CD14-positive monocyte (primary cell): ENCODE results near the gene TYK2. TPM values are rescaled to one million over a fixed set of nuclear protein-coding genes. Genes with fewer than 3 reads are reported as not detected.
A peak's percentile ranks its signal among the peaks of the same experiment; 100 is the strongest.

Experiments
- DNase-seq, 3 donors: peaks; one replicate each; pipeline ENCODE4 v3.0.0-alpha.2; 2011 to 2022
- H2AFZ ChIP-seq: 2 replicates; pipeline ENCODE4 v1.6.0; 2012; ENCODE audit warnings: mild to moderate bottlenecking, low read depth, low read length, inconsistent platforms; ENCODE audit not compliant: insufficient read depth, poor library complexity, severe bottlenecking
- H3K27ac ChIP-seq, 2 donors: 1 replicate in 1 of 2; 2 replicates in 1 of 2; pipeline ENCODE4 v1.5.1; 2012 to 2013; ENCODE audit warnings: low read length in 2 of 2, control low read depth in 1 of 2, inconsistent platforms in 1 of 2, low read depth in 1 of 2, mild to moderate bottlenecking in 1 of 2
- H3K27me3 ChIP-seq, 2 donors: one replicate each; pipeline versions ENCODE4 v1.6.0 to v1.6.1; 2011 to 2013; ENCODE audit warnings: low read length in 2 of 2; ENCODE audit not compliant: control insufficient read depth in 2 of 2, insufficient read depth in 2 of 2
- H3K36me3 ChIP-seq, 2 donors: replicated peaks in 1 of 2; 1 replicate in 1 of 2; 2 replicates in 1 of 2; pipeline versions ENCODE4 v1.5.1 to v1.6.1; 2012 to 2013; ENCODE audit warnings: low read length in 2 of 2, control low read depth in 1 of 2, inconsistent platforms in 1 of 2, mild to moderate bottlenecking in 1 of 2; ENCODE audit not compliant: insufficient read depth in 2 of 2, control insufficient read depth in 1 of 2
- H3K4me1 ChIP-seq, 2 donors: 1 replicate in 1 of 2; 2 replicates in 1 of 2; pipeline versions ENCODE4 v1.5.1 to v1.6.1; 2012 to 2013; ENCODE audit warnings: low read length in 2 of 2, control low read depth in 1 of 2, inconsistent platforms in 1 of 2, mild to moderate bottlenecking in 1 of 2, moderate library complexity in 1 of 2; ENCODE audit not compliant: insufficient read depth in 2 of 2, control insufficient read depth in 1 of 2
- H3K4me2 ChIP-seq: replicated peaks from 2 replicates; pipeline ENCODE3; 2012; ENCODE audit warnings: low read length, moderate library complexity, mild to moderate bottlenecking; ENCODE audit not compliant: poor library complexity, severe bottlenecking; ENCODE audit errors: extremely low read depth
- H3K4me3 ChIP-seq, 3 experiments: fragments of 200-600 bp in 1 of 3; sonication (generic) in 1 of 3; replicated peaks in 1 of 3; 1 replicate in 2 of 3; 2 replicates in 1 of 3; pipeline ENCODE4 v1.5.1; 2011 to 2013; ENCODE audit warnings: low read length in 3 of 3, mild to moderate bottlenecking in 3 of 3, control low read depth in 2 of 3, low read depth in 2 of 3, inconsistent platforms in 1 of 3, moderate library complexity in 1 of 3
- H3K79me2 ChIP-seq: 2 replicates; pipeline ENCODE4 v1.6.0; 2012; ENCODE audit warnings: mild to moderate bottlenecking, control low read depth, inconsistent platforms, low read length, moderate library complexity; ENCODE audit not compliant: insufficient read depth
- H3K9ac ChIP-seq: 2 replicates; pipeline ENCODE4 v1.6.0; 2017; ENCODE audit warnings: low read length, mild to moderate bottlenecking; ENCODE audit not compliant: insufficient read depth, poor library complexity, severe bottlenecking
- H3K9me3 ChIP-seq, 2 donors: replicated peaks in 1 of 2; 1 replicate in 1 of 2; 2 replicates in 1 of 2; pipeline versions ENCODE4 v1.5.1 to v1.6.1; 2012 to 2013; ENCODE audit warnings: low read length in 2 of 2, control low read depth in 1 of 2; ENCODE audit not compliant: control insufficient read depth in 1 of 2, insufficient read depth in 1 of 2
- H4K20me1 ChIP-seq: 2 replicates; pipeline ENCODE4 v1.6.0; 2012; ENCODE audit warnings: mild to moderate bottlenecking, low read length, control low read depth, moderate library complexity; ENCODE audit not compliant: insufficient read depth
- H3K27ac Mint-ChIP-seq, 7 donors: one replicate each; pipeline ENCODE4 v1.8.0; 2020; ENCODE audit warnings: mild to moderate bottlenecking in 7 of 7, mixed read lengths in 7 of 7, moderate library complexity in 6 of 7, inconsistent platforms in 2 of 7
- H3K27me3 Mint-ChIP-seq, 3 donors: one replicate each; pipeline ENCODE4 v1.8.0; 2021 to 2022; ENCODE audit warnings: low read depth in 3 of 3, mild to moderate bottlenecking in 3 of 3, mixed read lengths in 3 of 3, moderate library complexity in 3 of 3, inconsistent platforms in 1 of 3
- H3K36me3 Mint-ChIP-seq, 2 donors: one replicate each; pipeline ENCODE4 v1.8.0; 2020; ENCODE audit warnings: mixed read lengths in 2 of 2, inconsistent platforms in 1 of 2, mild to moderate bottlenecking in 1 of 2
- H3K4me1 Mint-ChIP-seq: one replicate; pipeline ENCODE4 v1.8.0; 2020; ENCODE audit warnings: mild to moderate bottlenecking, mixed read lengths
- H3K4me3 Mint-ChIP-seq, 2 donors: one replicate each; pipeline ENCODE4 v1.8.0; 2020; ENCODE audit warnings: mild to moderate bottlenecking in 2 of 2, mixed read lengths in 2 of 2, moderate library complexity in 1 of 2
- H3K9me3 Mint-ChIP-seq, 7 donors: one replicate each; pipeline ENCODE4 v1.8.0; 2020 to 2022; ENCODE audit warnings: mixed read lengths in 7 of 7, mild to moderate bottlenecking in 6 of 7, moderate library complexity in 6 of 7, inconsistent platforms in 2 of 7
- CTCF ChIP-seq: fragments of 200-600 bp; IDR thresholded peaks from one replicate; pipeline ENCODE4 v1.8.0; 2022; ENCODE audit warnings: antibody characterized with exemption, mild to moderate bottlenecking
- WGBS: methylation state at CpG from one replicate; pipeline ENCODE4 v1.1.5; 2013; ENCODE audit warnings: missing lambda C conversion rate; ENCODE audit not compliant: insufficient coverage; 5-methylcytosine and 5-hydroxymethylcytosine counted together
- intact Hi-C, 2 donors: fragments of 100-400 bp; cut with micrococcal nuclease; formaldehyde crosslinking; loops; one replicate each; pipeline versions ENCODE4 v1.15.0 to v1.15.1; 2023
- polyA plus RNA-seq, 3 donors: library from polyadenylated mRNA; depleted of rRNA in 1 of 3; unstranded in 2 of 3; stranded (reverse) in 1 of 3; fragments of 300-500 nt in 2 of 3; fragments of >200 nt in 1 of 3; fragmentation: Illumina TruSeq in 2 of 3; gene quantifications; 1 replicate in 2 of 3; 2 replicates in 1 of 3; pipeline ENCODE4 v1.2.3, GENCODE V29; 2012 to 2021

TYK2 gene
- polyA plus RNA-seq, 3 donors = 82.9 to 441 (median 113) TPM

DNA sequence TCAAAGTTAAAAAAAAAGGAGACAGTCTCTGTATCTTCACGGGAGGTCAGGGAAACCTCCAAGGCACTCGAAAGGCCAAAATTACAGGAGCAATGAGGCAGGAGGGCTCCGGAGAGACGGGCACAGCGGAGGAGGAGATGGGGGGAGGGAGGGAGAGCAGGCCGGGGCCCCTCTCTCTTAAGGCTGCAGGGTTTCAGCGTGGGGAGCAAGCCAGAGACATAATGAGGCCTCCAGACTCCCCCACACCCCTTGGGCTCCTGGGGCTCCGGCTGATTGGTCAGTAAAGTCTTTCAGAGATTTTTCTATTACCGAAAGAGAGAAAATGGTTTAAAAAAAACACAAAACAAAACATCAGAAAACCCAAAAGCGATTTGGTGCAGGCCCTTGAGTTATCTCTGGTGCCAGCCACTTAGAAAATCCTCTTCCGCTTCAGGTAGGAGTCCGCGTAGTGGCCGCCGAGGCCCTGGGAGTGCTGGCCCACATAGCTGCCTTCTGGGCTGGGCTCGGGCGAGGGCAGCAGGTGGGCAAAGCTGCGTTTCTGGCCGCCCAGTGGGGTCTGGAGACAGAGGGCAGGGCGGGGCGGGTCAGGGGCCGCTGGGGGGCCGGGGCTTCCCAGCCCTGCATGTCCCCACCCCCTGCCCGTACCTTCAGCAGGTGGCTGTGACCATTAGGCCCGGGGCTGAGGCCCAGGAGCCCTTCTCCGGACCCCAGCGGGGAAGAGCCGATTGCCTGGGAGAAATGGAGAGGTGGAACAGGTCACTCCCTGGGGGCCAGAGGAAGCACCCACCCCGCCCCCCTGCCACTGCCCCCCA, 63.1 kb downstream of the TYK2 start:
- TF ChIP-seq CTCF = no peak
- peaks cover 53 to 60% of the 10 kb centered on the region in 2 donors for H3K36me3 ChIP-seq

GRCh38 chr19:10316229-10317044, 63.9 kb downstream of the TYK2 start:
- peaks cover 0 to 1% (median 0%) of the 10 kb centered on the region in 7 donors for H3K9me3 Mint-ChIP-seq
- H3K4me2 ChIP-seq = peak overlapping the region; percentile 87
- 84% methylated on average over 12 of the region's 19 CpGs for WGBS
- H3K36me3 Mint-ChIP-seq = peaks cover 26 to 48% of the 10 kb centered on the region in 2 donors
- no peak overlapping the region for H3K9ac ChIP-seq
- H3K4me1 Mint-ChIP-seq = peaks cover 11% of the 10 kb centered on the region
- intact Hi-C loops = no loop called here
- peaks cover 2 to 5% (median 4%) of the 10 kb centered on the region in 3 donors for H3K27me3 Mint-ChIP-seq
- peaks cover 45 to 52% of the 10 kb centered on the region in 2 donors for H3K36me3 ChIP-seq
- no peak for DNase-seq
- peaks cover 7% of the 10 kb centered on the region for H4K20me1 ChIP-seq
- H3K4me3 ChIP-seq = no peak overlapping the region
- H2AFZ ChIP-seq = no peak overlapping the region
- H3K79me2 ChIP-seq = no peaks in the 10 kb centered on the region
- H3K27ac ChIP-seq = peak overlapping the region in 1 of 2 donors; percentile 0
- H3K27me3 ChIP-seq = no peaks in the 10 kb centered on the region
- H3K4me1 ChIP-seq = peaks cover 7 to 15% of the 10 kb centered on the region in 2 donors
- no peaks in the 10 kb centered on the region for H3K9me3 ChIP-seq
- H3K4me3 Mint-ChIP-seq = no peak overlapping the region
- H3K27ac Mint-ChIP-seq = peak overlapping the region in 6 of 7 donors; percentile 10 to 83 (median 72)
- no peak for TF ChIP-seq CTCF

More for the DNA sequence above, 63.1 kb downstream of the TYK2 start:
- H3K4me1 Mint-ChIP-seq = peaks cover 11% of the 10 kb centered on the region
- peak overlapping the region in 4 of 7 donors; percentile 40 to 62 (median 42) for H3K27ac Mint-ChIP-seq
- Histone ChIP-seq H3K27me3 (no peaks in the 10 kb centered on the region), H4K20me1 (peaks cover 10% of the 10 kb centered on the region), H3K79me2 (no peaks in the 10 kb centered on the region), H3K4me3 (no peak overlapping the region), H3K4me2 (no peak overlapping the region), H2AFZ (no peak overlapping the region), H3K9me3 (no peaks in the 10 kb centered on the region), H3K9ac (no peak overlapping the region), H3K4me1 (peaks cover 7 to 15% of the 10 kb centered on the region in 2 donors), H3K27ac (no peak overlapping the region)
- 93% methylated on average over 24 of the region's 29 CpGs for WGBS
- H3K9me3 Mint-ChIP-seq = peaks cover 0 to 1% (median 0%) of the 10 kb centered on the region in 7 donors
- H3K4me3 Mint-ChIP-seq = no peak overlapping the region
- intact Hi-C loops = no loop called here
- DNase-seq = no peak
- H3K36me3 Mint-ChIP-seq = peaks cover 33 to 56% of the 10 kb centered on the region in 2 donors
- H3K27me3 Mint-ChIP-seq = peaks cover 2 to 5% (median 5%) of the 10 kb centered on the region in 3 donors
